ENCODE results near the gene APEX1. TPM values are rescaled to one million over a fixed set of nuclear protein-coding genes. Genes with fewer than 3 reads are reported as not detected.

Gene APEX1
- total RNA-seq, 4 donors from 2014 or later = 75.7 to 132 (median 115) TPM

DNA sequence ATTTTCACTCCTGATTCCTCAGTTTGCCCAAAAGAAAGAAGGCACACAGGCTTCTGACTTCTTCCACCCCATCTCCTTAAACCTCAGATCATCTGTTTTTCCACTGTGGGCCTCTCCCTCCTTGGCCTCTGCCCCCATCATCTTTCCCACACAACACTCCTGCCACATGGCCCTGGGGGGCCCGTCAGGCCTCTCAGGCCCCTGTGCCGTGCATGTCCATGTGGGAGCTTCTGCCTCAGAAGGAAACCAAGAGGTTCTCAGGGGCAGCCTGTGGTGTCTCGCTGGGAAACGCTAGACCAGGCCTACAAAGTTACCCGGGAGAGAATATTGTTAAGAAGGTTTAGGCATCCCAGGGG lies 27.0 kb upstream of the APEX1 start:
- H3K4me3 ChIP-seq = no peak overlapping the region
- no peaks in the 10 kb centered on the region for H3K36me3 ChIP-seq
- H3K9me3 ChIP-seq = no peaks in the 10 kb centered on the region
- peak overlapping the region in 1 of 4 donors; percentile 17 for H3K27ac ChIP-seq
- WGBS, 2 donors = 67 to 68% methylated on average over 5 of the region's 5 CpGs
- H3K27me3 ChIP-seq = no peaks in the 10 kb centered on the region
- intact Hi-C loops (cut with DNase I) = no loop called here
- DNase-seq = no peak
- H3K4me1 ChIP-seq = peaks cover 0 to 21% (median 0%) of the 10 kb centered on the region in 3 donors
- no peak for TF ChIP-seq POLR2A (IDR thresholded peaks at IDR 0.05)
- no peak for TF ChIP-seq CTCF (IDR thresholded peaks at IDR 0.05)

GRCh38 chr14:20428802-20429201 lies 26.2 kb upstream of the APEX1 start:
- Histone ChIP-seq H3K9me3 (no peaks in the 10 kb centered on the region), H3K27ac (no peak overlapping the region), H3K4me1 (peaks cover 0 to 21% (median 0%) of the 10 kb centered on the region in 3 donors), H3K36me3 (no peaks in the 10 kb centered on the region), H3K27me3 (no peaks in the 10 kb centered on the region), H3K4me3 (no peak overlapping the region)
- intact Hi-C loops (cut with DNase I) = no loop called here
- no peak for DNase-seq
- 20% methylated on average over 1 of the region's 5 CpGs; no CpG with 5 or more reads in 1 of the 2 donors for WGBS, 2 donors
- TF ChIP-seq POLR2A (IDR thresholded peaks at IDR 0.05) (no peak), CTCF (IDR thresholded peaks at IDR 0.05) (no peak)

GRCh38 chr14:20429801-20430669 lies 25.0 kb upstream of the APEX1 start:
- H3K27me3 ChIP-seq = peaks cover 0 to 7% (median 0%) of the 10 kb centered on the region in 4 donors
- no peaks in the 10 kb centered on the region for H3K36me3 ChIP-seq
- no peak overlapping the region for H3K4me3 ChIP-seq
- TF ChIP-seq CTCF (IDR thresholded peaks at IDR 0.05) (no peak), POLR2A (IDR thresholded peaks at IDR 0.05) (no peak)
- 60 to 81% methylated on average over 7 to 17 of the region's 30 CpGs for WGBS, 2 donors
- DNase-seq = no peak
- no peaks in the 10 kb centered on the region for H3K9me3 ChIP-seq
- intact Hi-C loops (cut with DNase I) = no loop called here
- H3K4me1 ChIP-seq = peaks cover 0 to 32% (median 0%) of the 10 kb centered on the region in 3 donors
- peak overlapping the region in 1 of 4 donors; percentile 28 for H3K27ac ChIP-seq

GRCh38 chr14:20434701-20435581 lies 20.1 kb upstream of the APEX1 start:
- H3K27ac ChIP-seq = peak overlapping the region in 3 of 4 donors; percentile 62 to 69 (median 69)

More at GRCh38 chr14:20434701-20435581, 20.1 kb upstream of the APEX1 start:
- H3K9me3 ChIP-seq = no peaks in the 10 kb centered on the region
- WGBS, 2 donors = 32 to 63% methylated on average over 8 to 12 of the region's 44 CpGs
- intact Hi-C loops (cut with DNase I) = no loop called here
- no peak for DNase-seq
- H3K4me3 ChIP-seq = peak overlapping the region in 3 of 4 donors; percentile 34 to 54 (median 39)
- TF ChIP-seq CTCF (IDR thresholded peaks at IDR 0.05) (no peak), POLR2A (IDR thresholded peaks at IDR 0.05) (no peak)
- H3K4me1 ChIP-seq = peaks cover 0 to 27% (median 0%) of the 10 kb centered on the region in 3 donors
- H3K36me3 ChIP-seq = no peaks in the 10 kb centered on the region
- peaks cover 0 to 27% (median 0%) of the 10 kb centered on the region in 4 donors for H3K27me3 ChIP-seq
